GM20431 (cell line): ENCODE measurements around the gene HMGA1.

Source experiments
- in situ Hi-C: fragments of 300-500 bp; cut with MseI, MboI; formaldehyde crosslinking; loops from one replicate; pipeline ENCODE4 v1.15.0; 2020; ENCODE audit warnings: low sequenced_read_pairs; ENCODE audit not compliant: unreplicated experiment

The HMGA1 gene

DNA sequence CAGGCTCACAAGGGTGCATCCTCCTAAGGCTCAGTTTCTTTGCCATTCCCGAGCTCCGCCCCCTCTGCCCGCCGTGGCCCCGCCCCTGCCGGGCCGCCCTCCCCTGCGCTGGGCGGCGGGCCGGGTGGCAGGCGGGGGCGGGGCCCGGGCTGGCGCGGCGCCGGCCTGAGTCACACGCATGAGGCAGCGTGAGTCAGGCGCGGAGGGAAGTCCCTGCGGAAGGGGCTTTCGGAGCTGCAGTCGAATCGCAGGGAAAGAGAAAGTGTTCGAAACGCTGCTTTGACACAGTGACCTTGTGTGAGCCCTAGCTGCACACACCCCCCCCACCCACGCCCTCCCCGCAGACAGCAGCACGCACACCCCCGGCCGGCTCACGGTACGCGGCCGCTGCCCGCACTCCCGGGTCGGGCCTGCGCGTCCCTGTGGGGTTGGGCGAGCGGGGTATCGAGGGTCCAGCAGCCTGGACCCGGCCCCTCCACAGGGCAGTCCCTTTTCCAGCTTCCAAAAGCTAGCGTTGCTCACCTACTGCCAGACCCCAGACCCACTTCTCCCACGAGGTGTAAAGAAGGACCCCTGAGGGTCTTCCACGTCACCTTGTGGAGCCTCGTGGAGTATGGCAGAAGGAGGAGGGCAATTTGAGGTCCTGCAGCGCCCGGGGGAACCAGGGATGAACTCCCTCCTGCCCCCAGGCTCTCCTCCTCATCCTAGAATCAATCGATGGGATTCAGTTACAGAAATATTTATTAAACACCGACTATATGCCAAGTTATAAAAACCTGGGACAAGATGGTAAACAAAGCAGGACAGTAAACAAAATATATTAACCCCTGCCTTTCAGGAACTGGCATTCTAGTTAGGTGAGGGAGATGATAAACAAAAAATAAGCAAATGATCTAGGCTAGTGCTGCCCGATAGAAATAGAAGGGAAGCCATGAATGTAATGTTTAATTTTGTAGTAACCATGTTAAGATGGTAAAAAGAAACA is 12.4 kb upstream of the HMGA1 start:
- in situ Hi-C loops, result no loop called here

DNA sequence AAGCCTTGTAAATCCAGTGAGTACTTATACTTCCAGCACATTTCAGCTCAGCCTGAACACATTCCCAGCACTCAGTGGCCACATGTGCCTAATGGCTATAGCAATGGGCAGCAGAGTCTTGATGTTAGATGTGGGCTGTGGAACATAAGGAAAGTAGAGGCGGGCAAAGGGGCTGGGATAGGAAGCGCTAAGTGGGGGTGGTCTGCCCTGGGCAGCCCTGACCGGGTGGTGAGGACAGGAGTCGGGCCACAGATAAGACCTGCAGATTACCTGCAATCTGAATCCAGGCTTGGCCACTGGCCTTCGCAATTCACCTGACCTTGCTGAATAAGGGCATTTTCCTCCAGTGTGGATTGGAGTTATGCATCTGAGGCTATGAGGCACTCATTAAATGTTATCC is 11.1 kb upstream of the HMGA1 start:
- in situ Hi-C loops, result no loop called here

DNA sequence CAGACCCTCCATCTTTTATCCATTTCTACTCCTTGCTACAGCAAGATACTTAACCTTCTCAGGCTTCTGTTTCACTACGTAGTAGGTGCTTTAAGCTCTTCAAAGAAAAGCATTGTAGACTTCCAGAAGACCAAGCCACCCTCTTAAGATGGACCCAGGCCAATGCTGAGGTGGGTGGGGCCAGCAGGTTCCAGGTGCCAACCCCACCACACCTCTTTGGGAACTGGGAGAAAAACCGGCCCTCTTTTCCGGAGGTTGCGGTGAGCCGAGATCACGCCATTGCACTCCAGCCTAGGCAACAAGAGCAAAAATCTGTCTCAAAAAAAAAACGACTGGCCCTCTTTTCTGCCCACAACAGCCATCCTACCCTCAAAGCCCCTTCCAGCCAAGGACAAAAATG is 10.6 kb upstream of the HMGA1 start:
- in situ Hi-C loops, result no loop called here

DNA sequence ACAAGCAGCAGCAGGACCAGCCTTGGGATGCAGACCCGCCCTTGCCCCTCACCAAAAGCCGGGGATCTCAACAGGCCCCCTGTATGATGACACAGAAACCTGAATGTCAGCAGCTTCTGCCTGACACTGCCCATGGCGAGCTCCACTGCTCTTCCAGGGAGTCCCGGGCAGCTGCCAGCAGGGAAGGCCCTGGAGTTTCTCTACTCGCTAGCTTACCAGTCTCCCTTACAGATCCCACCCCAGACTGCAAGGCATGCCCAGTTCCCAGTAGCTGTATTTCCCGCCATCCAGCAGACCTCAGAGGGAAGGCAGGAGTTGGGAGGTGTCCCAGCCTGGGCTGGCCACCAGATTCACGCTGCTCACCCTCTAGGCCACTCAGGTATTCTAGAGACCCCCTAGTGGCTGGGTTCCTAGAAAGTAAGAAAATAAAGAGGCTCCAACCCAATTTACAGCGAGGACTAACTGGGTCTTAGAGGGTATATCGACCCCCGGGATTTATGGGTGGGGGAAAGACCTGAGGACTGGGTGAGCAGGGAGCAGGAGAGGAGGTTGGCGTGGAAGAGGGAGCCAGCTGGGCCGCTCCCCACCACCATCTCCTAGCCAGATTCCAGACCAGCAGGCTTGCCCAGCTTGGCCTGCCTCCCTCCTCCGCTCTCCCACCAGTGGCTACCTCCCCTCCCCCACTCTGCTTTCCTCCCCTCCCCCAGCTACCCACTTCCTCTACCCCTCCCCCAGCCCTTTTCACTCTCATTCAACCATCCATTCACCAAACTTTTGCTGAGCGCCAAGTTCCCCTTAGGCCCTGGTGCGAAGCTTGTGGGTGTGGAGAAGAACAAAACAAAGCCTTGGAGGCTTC is 9.7 kb upstream of the HMGA1 start:
- in situ Hi-C loops, result no loop called here

DNA sequence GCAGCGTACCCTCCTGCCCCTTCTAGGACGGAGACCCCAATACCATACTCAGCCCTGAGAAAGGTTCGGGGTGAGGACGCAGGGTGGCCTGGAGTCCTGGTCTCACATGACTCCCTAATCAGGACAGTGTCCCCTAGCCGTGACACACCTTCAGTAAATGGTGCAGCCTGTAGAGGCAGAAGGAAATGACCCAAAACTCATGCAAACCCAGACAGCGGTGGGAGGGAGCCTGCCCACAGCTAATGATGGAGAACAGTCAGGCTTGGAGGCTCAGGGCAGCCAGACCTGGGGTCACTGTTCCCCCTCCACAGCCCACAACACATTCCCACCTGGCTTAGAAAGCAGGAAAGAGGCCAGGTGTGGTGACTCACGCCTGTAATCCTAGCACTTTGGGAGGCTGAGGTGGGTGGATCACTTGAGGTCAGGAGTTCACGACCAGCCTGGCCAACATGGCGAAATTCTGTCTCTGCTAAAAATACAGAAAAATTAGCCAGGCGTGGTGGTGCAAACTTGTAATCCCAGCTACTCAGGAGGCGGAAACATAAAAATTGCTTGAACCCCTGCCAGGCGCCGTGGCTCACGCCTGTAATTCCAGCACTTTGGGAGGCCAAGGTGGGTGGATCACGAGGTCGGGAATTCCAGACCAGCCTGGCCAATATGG is 8.8 kb upstream of the HMGA1 start:
- in situ Hi-C loops, result no loop called here

DNA sequence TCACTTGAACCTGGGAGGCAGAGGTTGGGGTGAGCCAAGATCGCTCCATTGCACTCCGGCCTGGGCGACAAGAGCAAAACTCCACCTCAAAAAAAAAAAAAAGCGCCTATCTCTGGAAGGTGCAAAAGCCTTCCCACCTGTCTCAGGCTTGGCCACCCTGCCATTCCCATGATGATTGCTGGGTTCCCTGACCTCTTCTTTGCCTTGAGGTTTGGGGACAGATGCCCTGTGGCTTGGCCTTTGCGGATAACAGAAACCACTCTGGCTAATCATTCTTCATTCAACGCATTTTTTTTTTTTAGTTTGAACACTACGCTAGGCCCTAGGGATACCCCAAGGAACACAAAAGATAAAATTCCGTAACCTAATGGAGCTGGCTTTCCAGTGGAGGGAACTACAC is 6.8 kb upstream of the HMGA1 start:
- in situ Hi-C loops, result no loop called here

DNA sequence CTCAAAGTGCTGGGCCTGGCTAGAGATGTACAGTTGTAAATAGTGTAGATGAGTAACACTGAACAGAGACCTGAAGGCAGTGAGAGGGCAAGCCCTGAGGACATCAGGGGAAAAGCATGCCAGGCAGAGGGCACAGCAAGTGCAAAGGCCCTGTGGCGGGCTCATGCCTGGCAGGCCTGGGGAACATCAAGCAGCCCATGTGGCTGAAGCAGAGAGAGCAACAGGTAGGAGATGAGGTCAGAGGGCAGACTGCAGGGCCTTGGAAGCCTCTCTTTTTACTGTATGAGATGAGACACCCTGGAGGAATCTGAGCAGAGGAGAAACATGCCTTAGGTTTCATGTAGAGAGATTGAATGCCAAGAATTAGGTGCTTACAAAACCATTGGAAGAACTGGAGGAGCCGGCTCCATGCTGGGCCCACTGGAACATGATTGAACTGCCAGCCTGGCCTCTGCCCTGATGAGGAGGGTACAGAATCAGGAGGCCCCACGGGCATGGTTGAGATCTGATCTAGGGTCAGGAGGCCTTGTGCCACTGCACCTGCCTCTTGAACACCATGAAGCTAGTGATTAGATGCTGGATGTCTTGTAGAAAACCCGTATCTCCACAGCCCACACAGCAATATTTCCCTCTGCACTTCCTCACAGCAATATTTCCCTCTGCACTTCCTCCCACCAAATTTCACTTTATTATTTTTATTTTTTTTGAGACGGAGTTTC is 5.9 kb upstream of the HMGA1 start:
- in situ Hi-C loops, result no loop called here

DNA sequence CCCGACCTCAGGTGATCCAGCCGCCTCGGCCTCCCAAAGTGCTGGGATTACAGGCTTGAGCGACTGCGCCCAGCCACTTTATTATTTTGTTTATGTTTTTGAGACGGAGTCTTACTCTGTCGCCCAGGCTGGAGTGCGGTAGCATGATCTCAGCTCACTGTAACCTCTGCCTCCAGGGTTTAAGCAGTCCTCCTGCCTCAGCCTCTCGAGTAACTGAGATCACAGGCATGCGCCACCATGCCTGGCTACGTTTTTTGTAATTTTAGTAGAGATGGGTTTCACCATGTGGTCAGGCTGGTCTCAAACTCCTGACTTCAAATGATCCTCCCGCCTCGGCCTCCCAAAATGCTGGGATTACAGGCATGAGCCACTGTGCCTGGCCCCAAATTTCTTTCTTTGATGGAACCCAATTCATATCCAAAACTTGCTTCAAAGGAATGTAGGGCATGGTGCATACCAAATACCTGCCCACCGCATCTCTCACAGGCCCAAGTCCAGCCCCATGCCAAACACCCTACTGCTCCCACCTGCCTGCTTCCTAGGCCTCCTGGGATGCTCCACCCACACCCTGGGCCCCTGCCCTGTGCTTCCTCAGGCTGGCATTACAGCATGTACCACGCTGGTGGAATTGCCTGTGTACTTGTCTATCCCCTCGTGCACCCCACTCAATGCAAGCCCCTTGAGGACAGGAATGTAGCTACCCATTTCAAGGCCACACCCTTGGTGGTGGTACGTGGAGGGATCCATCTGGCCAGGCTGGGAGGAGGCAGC is 4.9 kb upstream of the HMGA1 start:
- in situ Hi-C loops, result no loop called here

DNA sequence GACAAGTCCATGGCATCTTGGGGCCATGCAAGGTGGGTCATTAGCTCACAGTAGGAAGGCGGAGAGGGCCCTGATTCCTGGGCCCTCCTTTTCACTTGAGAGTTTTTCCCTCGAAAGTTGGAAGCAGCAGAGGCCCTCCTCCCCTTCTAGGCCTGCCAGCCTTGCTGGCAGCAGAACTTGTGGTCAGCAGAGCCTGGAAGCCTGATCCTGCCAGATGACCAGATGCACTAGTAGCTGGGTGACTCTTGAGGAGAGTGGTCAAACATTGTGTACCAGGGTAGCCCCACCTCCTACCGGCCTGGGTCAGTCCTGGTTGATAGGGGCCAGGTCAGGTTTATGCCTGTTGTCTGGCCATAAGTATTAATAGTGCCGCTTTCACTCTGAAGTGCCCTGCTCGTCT is 3.8 kb upstream of the HMGA1 start:
- in situ Hi-C loops, result no loop called here

DNA sequence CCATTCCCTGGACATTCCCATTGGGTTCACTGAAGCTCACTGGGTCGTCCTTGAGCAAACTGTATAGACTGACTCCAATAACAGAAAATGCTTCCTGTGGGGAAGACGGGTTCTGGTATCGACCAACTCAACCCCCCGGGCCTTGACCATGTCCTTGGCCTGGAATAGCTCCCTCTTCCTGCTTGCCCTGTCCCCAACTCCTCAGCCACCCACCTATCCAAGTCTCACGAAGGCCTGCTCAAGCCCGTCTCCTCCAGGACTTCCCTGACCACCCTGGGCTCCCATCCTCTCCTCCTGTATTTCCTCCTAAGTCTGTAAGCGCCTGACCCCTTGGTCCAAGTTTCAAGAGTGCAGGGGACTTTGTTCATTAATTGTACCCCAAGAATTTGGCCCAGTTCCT is 2.8 kb upstream of the HMGA1 start:
- in situ Hi-C loops, result no loop called here

DNA sequence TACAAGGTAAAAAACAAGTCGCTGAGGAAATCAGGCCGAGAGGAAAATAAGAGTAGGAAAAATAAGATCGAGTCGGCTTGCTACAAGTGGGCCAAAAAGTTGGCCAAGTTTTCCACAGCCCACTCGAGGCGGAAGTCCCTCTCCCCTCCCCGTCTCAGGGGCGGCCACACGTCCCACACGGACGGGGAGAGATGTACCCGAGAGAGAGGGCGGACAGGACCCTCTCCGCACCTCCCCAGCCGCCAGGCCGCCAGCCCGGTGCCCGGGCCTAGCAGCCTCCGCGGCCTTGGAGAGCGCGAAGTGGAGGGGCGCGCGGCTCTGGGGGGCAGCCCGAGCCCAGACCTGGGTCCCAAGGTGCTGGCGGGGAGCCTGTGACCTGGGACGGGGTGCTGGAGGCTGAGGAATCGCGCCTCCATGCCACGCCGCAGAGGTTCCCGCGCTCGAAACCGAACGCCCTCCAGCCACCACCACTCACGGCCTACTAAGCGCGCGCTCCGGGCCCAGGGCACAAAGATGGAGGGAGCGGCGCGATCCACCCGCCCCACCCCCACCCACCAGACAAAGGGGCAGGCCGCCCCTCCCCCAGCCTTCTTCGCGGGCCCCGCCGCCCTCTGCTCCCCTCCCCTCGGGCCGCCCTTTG is 1.9 kb upstream of the HMGA1 start:
- in situ Hi-C loops, result no loop called here

DNA sequence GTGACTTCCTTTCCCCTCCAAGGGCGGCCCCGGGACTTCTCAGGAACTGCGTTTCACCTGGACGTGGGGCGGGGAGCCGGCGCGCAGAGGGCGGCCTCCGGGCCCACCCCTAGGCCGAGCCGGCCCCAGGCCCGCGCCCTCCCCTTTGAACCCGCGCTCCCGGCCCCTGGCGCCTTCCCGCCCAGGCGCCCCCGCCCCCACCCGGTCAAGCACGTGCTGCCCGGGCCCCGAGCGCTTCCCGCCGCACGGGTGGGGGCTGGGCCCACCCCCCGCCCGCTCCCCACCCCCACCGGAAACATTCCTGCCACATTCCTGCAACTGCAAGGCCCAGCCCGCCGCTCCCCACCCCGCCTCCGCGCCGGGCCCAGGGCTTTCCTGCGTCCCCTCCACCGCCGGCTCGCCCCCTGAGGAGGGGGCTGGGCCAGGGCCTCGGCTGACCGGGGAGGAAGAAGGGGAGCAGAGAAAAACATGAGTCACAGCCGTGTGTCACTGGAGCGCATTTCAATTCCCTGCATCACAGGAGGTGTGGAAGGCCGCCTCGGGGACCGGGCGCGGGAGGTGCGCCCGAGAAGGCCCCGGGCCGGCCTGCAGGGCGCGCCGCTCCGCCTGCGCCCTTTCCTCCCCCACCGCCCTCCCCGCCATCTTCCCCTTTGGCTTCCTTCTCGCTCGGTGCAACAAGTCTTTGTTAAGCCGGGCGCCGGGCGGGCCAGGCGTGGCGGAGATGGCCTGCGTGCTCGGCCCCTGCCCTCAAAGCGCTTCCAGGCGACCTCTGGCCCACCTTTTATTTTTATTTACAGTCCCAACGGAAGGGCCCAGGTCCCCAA is 1.2 kb upstream of the HMGA1 start:
- in situ Hi-C loops, result no loop called here

DNA sequence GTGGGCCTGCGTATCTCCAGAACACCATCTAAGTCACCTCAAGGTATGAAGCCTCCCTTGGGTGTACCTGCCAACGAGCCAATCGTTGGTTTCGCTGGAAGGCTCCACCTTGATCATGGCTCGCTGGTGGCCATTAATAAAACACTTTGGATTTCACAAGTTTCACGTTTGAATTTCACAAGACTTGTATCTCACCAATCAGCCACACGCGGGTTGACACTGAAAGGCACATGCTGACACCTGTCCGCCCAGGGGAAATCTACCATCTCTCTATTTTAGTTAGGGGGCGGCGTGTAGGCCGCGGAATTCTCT is 586 bp upstream of the HMGA1 start:
- in situ Hi-C loops, result no loop called here

DNA sequence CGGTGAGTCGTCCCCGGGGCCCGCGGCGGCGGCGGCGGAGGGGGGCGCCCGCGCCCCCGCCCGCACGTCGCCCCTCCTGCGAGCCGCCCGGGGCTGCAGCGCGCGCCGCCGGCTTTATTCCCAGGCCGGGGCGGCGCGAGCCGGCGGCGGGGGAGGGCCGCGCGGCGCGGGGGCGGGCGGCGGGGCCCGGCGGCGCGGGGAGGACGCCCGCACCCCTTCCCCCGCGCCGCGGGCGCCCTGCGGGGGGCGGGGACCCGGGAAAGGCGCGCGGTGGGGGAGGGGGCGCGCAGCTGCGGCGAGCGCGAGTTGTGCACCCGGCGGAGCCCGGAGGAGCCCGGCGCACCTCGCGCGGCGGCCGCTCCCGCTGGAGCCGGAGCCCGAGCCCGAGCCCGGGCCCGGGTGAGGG is 646 bp downstream of the HMGA1 start:
- in situ Hi-C loops, result no loop called here

DNA sequence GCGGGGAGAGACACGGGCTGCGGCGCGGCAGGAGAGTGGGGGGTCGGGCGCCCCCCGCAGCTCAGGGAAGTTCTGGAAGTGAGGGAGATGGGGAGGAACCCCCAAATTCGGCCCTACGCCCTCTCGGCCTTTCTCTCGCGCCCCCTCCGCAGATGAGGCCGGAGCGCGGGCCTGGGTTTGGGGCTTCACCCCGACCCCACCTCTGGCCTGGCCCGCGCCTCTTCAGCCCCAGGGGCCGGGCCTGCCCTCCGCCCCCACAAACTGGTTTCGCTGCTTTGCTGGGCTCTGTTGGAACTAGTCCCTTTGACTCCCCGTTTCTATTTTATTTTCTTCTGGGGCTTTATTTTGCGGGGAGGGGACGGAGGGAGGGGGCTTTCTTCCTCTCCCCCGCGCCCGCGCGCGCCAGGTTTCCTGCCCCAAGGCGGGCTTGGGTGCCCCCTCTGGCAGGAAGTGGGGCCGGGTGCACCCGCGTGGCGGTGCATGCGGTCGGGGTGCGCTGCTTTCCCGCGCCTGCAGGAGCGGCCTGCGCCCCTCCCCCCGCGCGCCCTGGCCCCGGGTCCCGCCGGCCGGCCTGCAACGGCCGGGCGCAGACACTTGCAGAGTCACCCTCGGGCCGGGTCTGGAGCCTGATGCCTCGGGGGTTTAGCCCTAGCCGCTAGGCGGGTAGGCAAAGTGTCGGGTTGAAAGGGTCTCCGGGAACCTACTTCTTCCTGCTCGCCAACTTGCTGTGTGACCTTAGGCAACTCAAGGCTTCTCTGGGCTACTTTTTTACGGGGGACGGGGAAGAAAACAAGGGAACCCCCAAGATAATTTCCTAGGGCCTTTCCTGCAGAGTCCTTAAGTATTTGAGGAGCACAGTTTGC is 1.3 kb downstream of the HMGA1 start:
- in situ Hi-C loops, result no loop called here

DNA sequence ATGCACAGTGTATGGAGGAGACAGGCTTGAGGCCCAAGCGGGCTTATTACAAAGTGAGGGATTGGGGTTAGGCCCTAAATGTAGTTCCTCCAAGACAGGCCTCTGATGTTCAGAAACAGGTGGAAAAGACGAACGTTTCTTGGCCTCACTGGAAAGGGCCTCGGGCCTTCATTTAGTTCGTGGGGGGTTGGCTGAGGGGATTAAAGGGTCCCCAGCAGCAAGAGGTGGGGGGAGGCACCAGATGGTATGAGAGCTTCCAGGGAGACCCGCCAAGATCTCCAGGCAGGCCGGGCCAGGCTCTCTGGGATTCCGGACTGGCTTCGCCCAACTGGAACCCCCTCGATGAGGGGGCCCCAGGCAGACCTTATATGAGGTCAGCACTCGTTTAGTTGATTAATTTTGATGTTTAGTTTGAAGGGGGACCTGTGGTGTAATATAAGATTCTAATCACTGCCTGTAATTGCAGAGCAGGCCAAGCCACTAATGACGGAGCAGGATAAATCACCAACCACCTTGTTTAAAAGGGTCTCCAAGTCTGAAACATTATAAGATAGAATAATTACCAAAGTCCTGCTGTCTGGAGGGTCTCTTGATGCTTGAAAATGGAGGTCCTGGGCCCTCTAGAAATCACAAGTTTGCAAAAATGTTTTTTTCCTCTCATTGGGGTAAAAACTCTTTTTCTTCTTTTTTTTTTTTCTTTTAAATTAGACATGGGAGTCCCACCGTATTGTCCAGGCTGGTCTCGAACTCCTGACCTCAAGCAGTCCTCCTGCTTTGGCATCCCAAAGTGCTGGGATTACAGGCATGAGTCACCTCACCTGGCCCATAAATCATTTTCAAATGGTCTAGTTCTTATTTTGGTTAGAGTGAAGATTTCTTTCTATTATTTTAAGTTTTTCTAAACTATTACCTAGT is 2.2 kb downstream of the HMGA1 start:
- in situ Hi-C loops, result no loop called here
